A549 treated with Hydrocortisone at 1 μM for 4 hours (cell line): Measurements from ENCODE around the gene PAPSS2. TPM values are rescaled to one million over a fixed set of nuclear protein-coding genes. Genes with fewer than 3 reads are reported as not detected.

Experiments used
- total RNA-seq: library from RNA; stranded (reverse); fragments of 200-300 nt; extraction: Qiagen RNA extraction; gene quantifications from 5 replicates; pipeline ENCODE4 v1.2.3, GENCODE V29; 2022

The PAPSS2 gene
- total RNA-seq = 17.1 to 23.2 TPM (median 20.6 TPM) in 5 replicates

GRCh38 chr10:87659571-87660483, at the start of gene PAPSS2:
Gene PAPSS2 (plus strand): TSS chr10:87659878. CDS start chr10:87659982, 104 bp downstream.

Other genes with a start within 250 kb of the PAPSS2 start
- 21.4 to 27.9 TPM (median 25.2 TPM) in 5 replicates for gene MINPP1, start 155.0 kb upstream of the PAPSS2 start, total RNA-seq
- gene ATAD1, start 158.3 kb downstream of the PAPSS2 start, total RNA-seq = 34.3 to 56.6 TPM (median 43.6 TPM) in 5 replicates
- 0.43 to 0.80 TPM (median 0.56 TPM) in 5 replicates for gene KLLN, start 203.7 kb downstream of the PAPSS2 start, total RNA-seq
- 37.8 to 58.7 TPM (median 42.7 TPM) in 5 replicates for gene PTEN, start 203.7 kb downstream of the PAPSS2 start, total RNA-seq